Hepatocyte (in vitro differentiated cells): ENCODE data around the gene CTCFL. TPM values are rescaled to one million over a fixed set of nuclear protein-coding genes. Genes with fewer than 3 reads are reported as not detected.

ENCODE experiments used
- DNase-seq: peaks from one replicate; pipeline ENCODE4 v3.0.0-alpha.2; 2016; ENCODE audit warnings: low spot score
- H2AFZ ChIP-seq: fragments of 200-600 bp; sonication (generic); 2 replicates; pipeline ENCODE4 v1.6.0; 2016; ENCODE audit warnings: antibody characterized with exemption, mild to moderate bottlenecking
- H3K27ac ChIP-seq: fragments of 200-600 bp; sonication (generic); 2 replicates; pipeline ENCODE4 v1.5.1; 2016; ENCODE audit warnings: mild to moderate bottlenecking
- H3K27me3 ChIP-seq: fragments of 200-600 bp; sonication (generic); 2 replicates; pipeline ENCODE4 v1.6.1; 2016
- H3K36me3 ChIP-seq: fragments of 200-600 bp; sonication (generic); replicated peaks from 2 replicates; pipeline ENCODE4 v1.5.1; 2016; ENCODE audit warnings: low read depth; ENCODE audit not compliant: insufficient read depth
- H3K4me1 ChIP-seq: fragments of 200-600 bp; sonication (generic); 2 replicates; pipeline ENCODE4 v1.5.1; 2016; ENCODE audit warnings: mild to moderate bottlenecking, moderate library complexity; ENCODE audit not compliant: insufficient read depth
- H3K4me2 ChIP-seq: fragments of 200-600 bp; sonication (generic); 2 replicates; pipeline ENCODE4 v1.6.0; 2016
- H3K4me3 ChIP-seq: fragments of 200-600 bp; sonication (generic); 2 replicates; pipeline ENCODE4 v1.5.1; 2016; ENCODE audit warnings: mild to moderate bottlenecking
- H3K79me2 ChIP-seq: fragments of 200-600 bp; sonication (generic); 2 replicates; pipeline ENCODE4 v1.6.0; 2017; ENCODE audit warnings: mild to moderate bottlenecking
- H3K9me2 ChIP-seq: fragments of 200-600 bp; sonication (generic); replicated peaks from 2 replicates; pipeline ENCODE4 v1.6.0; 2017; ENCODE audit warnings: mild to moderate bottlenecking; ENCODE audit not compliant: insufficient read depth
- H3K9me3 ChIP-seq: fragments of 200-600 bp; sonication (generic); 2 replicates; pipeline ENCODE4 v1.5.1; 2016; ENCODE audit warnings: low read depth, mild to moderate bottlenecking
- H4K20me1 ChIP-seq: fragments of 200-600 bp; sonication (generic); 2 replicates; pipeline ENCODE4 v1.6.0; 2016; ENCODE audit warnings: mild to moderate bottlenecking; ENCODE audit not compliant: insufficient read depth, poor library complexity, severe bottlenecking
- EZH2 ChIP-seq: fragments of 200-600 bp; sonication (generic); IDR thresholded peaks from 2 replicates; pipeline ENCODE4 v1.6.1; 2016; ENCODE audit warnings: antibody characterized with exemption, mild to moderate bottlenecking, borderline replicate concordance
- EZH2phosphoT487 ChIP-seq: fragments of 200-600 bp; sonication (generic); IDR thresholded peaks from one replicate; pipeline ENCODE4 v1.6.1; 2018; ENCODE audit warnings: antibody characterized with exemption, mild to moderate bottlenecking, low read depth, moderate library complexity; ENCODE audit not compliant: unreplicated experiment, severe bottlenecking
- WGBS: methylation state at CpG from one replicate; pipeline ENCODE4 v1.1.6; 2016; ENCODE audit warnings: low lambda C conversion rate; ENCODE audit errors: missing lambda C conversion rate; 5-methylcytosine and 5-hydroxymethylcytosine counted together
- polyA plus RNA-seq: library from polyadenylated mRNA; unstranded; fragments of >200 nt; fragmentation: Nextera tagmentation; extraction: Ambion mirVana; gene quantifications from 2 replicates; pipeline ENCODE4 v1.2.1, GENCODE V29; 2016
- total RNA-seq: library from RNA; depleted of rRNA; stranded (reverse); fragments of >200 nt; gene quantifications from 2 replicates; pipeline ENCODE4 v1.2.3, GENCODE V29; 2014
- TF ChIP-seq, protein P1 (sequence below): fragments of 200-600 bp; sonication (generic); IDR thresholded peaks from 2 replicates; pipeline ENCODE4 v1.5.1; 2016; ENCODE audit warnings: antibody characterized with exemption, mild to moderate bottlenecking; ENCODE audit not compliant: poor library complexity

Gene CTCFL
- total and polyA plus RNA-seq, 2 experiments from 2014 or later = not detected

DNA sequence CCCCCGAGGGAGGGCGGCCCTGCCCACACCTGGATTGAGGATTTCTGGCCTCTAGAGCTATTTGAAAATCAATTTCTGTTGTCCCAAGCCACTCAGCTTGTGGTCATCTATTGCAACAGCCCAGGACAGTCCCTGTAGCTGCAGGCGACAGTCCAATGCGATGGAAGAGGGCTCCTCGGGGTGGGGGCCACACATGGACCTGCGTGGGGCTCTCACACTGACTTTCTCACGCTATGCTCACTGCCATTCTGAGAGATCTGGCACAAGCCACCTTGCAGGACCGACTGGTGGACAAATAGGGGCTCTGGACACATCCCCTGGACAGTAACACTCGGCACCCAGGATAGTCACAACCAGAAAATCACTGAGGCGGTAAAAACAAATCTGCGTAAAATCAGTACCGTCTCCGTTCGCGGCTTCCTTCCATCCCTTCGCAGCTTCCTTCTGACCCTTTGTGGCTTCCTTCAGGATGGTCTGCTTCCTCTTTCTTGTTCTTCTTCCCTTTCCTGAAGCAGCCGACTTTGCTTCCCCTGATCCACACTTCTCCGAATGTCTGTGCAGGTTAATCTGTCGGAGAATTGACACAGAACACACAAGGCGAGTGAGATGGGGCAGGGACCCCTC is 21.8 kb downstream of the CTCFL start:
- H3K27ac ChIP-seq = no peak overlapping the region

DNA sequence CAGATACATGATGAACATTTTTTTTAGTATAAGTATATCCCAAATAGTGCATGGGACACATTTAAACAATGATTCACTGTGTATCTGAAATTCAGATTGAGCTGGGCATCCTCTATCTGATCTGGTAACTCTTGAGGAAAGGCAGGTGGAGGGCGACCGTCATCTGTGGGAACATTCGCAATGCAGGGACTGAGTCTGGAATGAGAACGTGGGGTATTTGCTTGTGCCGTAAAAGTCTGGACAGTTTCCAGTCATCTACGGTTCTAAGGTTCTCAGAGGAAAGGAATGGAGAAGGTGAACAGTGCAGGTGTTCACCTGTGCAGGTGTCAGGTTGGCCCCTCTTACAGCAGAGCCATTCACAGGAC is 22.6 kb downstream of the CTCFL start:
- H3K4me3 ChIP-seq = no peak overlapping the region
- no peaks in the 10 kb centered on the region for H3K36me3 ChIP-seq
- no peaks in the 10 kb centered on the region for H3K9me2 ChIP-seq
- TF ChIP-seq EZH2phosphoT487 (no peak), EZH2 (no peak)
- TF ChIP-seq, protein P1, sequence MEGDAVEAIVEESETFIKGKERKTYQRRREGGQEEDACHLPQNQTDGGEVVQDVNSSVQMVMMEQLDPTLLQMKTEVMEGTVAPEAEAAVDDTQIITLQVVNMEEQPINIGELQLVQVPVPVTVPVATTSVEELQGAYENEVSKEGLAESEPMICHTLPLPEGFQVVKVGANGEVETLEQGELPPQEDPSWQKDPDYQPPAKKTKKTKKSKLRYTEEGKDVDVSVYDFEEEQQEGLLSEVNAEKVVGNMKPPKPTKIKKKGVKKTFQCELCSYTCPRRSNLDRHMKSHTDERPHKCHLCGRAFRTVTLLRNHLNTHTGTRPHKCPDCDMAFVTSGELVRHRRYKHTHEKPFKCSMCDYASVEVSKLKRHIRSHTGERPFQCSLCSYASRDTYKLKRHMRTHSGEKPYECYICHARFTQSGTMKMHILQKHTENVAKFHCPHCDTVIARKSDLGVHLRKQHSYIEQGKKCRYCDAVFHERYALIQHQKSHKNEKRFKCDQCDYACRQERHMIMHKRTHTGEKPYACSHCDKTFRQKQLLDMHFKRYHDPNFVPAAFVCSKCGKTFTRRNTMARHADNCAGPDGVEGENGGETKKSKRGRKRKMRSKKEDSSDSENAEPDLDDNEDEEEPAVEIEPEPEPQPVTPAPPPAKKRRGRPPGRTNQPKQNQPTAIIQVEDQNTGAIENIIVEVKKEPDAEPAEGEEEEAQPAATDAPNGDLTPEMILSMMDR = no peak
- H3K4me2 ChIP-seq = no peak overlapping the region
- no peaks in the 10 kb centered on the region for H3K9me3 ChIP-seq
- H3K4me1 ChIP-seq = peaks cover 9% of the 10 kb centered on the region
- peaks cover 13% of the 10 kb centered on the region for H3K27me3 ChIP-seq
- DNase-seq = no peak
- no peak overlapping the region for H3K27ac ChIP-seq
- H4K20me1 ChIP-seq = no peaks in the 10 kb centered on the region
- WGBS = 91% methylated on average over 6 of the region's 6 CpGs
- H3K79me2 ChIP-seq = no peaks in the 10 kb centered on the region
- H2AFZ ChIP-seq = no peak overlapping the region

More for the DNA sequence above, 21.8 kb downstream of the CTCFL start:
- no peaks in the 10 kb centered on the region for H3K9me2 ChIP-seq
- no peaks in the 10 kb centered on the region for H4K20me1 ChIP-seq
- H3K4me3 ChIP-seq = no peak overlapping the region
- H3K9me3 ChIP-seq = no peaks in the 10 kb centered on the region
- TF ChIP-seq EZH2 = no peak
- no peak for TF ChIP-seq EZH2phosphoT487
- TF ChIP-seq, protein P1 = no peak
- no peaks in the 10 kb centered on the region for H3K36me3 ChIP-seq
- peaks cover 5% of the 10 kb centered on the region for H3K27me3 ChIP-seq
- H3K4me1 ChIP-seq = peaks cover 11% of the 10 kb centered on the region
- no peak overlapping the region for H2AFZ ChIP-seq
- no peak overlapping the region for H3K4me2 ChIP-seq
- no peaks in the 10 kb centered on the region for H3K79me2 ChIP-seq
- DNase-seq = no peak
- WGBS = 89% methylated on average over 20 of the region's 20 CpGs

DNA sequence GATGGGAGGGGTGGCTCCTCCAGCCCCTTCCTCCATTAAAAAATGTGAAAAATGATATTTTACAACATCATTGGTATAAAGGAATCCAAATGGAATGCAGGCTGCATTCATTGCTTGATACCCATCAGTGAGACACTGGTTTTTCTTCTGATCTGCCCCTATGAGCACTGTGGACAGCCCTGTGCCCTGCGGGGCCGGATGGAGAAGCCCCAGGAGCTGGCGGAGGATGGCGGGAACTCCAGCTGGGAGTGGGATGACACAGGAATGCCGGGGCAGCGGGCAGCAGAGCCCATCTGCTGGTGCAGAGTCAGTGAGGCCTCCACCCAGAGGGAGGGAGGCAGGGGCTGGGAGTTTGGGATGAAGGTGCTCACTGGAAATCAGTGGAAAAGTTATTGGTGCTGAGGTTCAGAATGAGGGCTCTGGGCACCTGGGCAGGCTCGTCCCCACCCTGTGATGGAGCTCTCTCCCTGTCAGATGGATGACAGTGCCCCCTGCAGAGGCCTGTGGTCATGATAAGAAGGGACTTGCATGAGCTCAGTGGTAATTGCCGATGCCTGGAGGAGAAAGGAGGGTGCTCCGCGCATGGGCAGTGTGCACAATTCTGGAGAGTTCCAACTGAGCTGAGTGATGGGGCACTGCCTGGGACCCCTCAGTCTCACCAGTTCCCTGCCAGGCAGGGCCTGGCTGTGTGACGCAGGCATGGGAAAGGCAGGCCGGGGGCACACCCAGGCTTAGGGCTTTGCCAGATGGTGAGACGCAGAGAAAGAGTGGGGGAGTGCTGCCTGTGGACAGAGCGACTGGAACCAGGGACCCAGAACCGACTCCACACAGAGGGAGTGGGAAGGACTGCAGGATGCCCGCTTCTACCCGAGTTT is 23.2 kb downstream of the CTCFL start:
- Histone ChIP-seq H3K27me3 (peaks cover 18% of the 10 kb centered on the region), H3K36me3 (no peaks in the 10 kb centered on the region), H2AFZ (no peak overlapping the region), H3K9me3 (no peaks in the 10 kb centered on the region), H3K4me2 (no peak overlapping the region), H3K27ac (no peak overlapping the region), H3K9me2 (no peaks in the 10 kb centered on the region), H3K4me1 (peaks cover 6% of the 10 kb centered on the region), H3K79me2 (no peaks in the 10 kb centered on the region), H4K20me1 (no peaks in the 10 kb centered on the region), H3K4me3 (no peak overlapping the region)
- WGBS = 82% methylated on average over 17 of the region's 17 CpGs
- no peak for DNase-seq
- TF ChIP-seq EZH2phosphoT487 (no peak), EZH2 (no peak)
- TF ChIP-seq, protein P1 = no peak
